Lower leg skin (tissue), 4 donors: ENCODE results near the gene TMEM213. TPM values are rescaled to one million over a fixed set of nuclear protein-coding genes. Genes with fewer than 3 reads are reported as not detected.

ENCODE experiments used
- DNase-seq, 2 donors: peaks; one replicate each; pipeline ENCODE4 v3.0.0-alpha.2; 2019; ENCODE audit warnings: low spot score in 2 of 2
- H3K4me3 ChIP-seq: fragments of 200-600 bp; sonication (generic); 2 replicates; pipeline ENCODE4 v1.5.1; 2017; ENCODE audit warnings: mild to moderate bottlenecking, low read depth; ENCODE audit not compliant: poor library complexity, severe bottlenecking
- POLR2A ChIP-seq, 2 donors: fragments of 450-650 bp; IDR thresholded peaks; one replicate each; pipeline ENCODE4 v1.6.1; 2016 to 2017; ENCODE audit warnings: antibody characterized with exemption in 2 of 2, mild to moderate bottlenecking in 1 of 2, moderate library complexity in 1 of 2
- WGBS, 2 donors: methylation state at CpG; one replicate each; pipeline ENCODE4 v1.1.5; 2018; 5-methylcytosine and 5-hydroxymethylcytosine counted together
- intact Hi-C: fragments of 100-400 bp; cut with DNase I; formaldehyde crosslinking; loops from one replicate; pipeline ENCODE4 v1.15.0; 2023; ENCODE audit warnings: low total_unique reads
- total RNA-seq, 4 donors: library from RNA; depleted of rRNA; stranded (reverse); fragments of >200 nt; gene quantifications; one replicate each; pipeline ENCODE4 v1.1.0, GENCODE V29; 2016
- TF ChIP-seq, protein P1 (sequence below), 3 donors: fragments of 450-650 bp; IDR thresholded peaks; one replicate each; pipeline ENCODE4 v1.5.1; 2016; ENCODE audit warnings: antibody characterized with exemption in 3 of 3, mild to moderate bottlenecking in 3 of 3, moderate library complexity in 2 of 3

Gene TMEM213
- total RNA-seq, 4 donors from 2014 or later, result 2.5 to 13.3 (median 6.5) TPM

- peak; percentile 46 to 88 for DNase-seq
- 42 to 53% methylated on average over 13 of the region's 13 CpGs for WGBS, 2 donors
- no peak overlapping the region for H3K4me3 ChIP-seq
- intact Hi-C loops, result no loop called here
- TF ChIP-seq, protein P1, sequence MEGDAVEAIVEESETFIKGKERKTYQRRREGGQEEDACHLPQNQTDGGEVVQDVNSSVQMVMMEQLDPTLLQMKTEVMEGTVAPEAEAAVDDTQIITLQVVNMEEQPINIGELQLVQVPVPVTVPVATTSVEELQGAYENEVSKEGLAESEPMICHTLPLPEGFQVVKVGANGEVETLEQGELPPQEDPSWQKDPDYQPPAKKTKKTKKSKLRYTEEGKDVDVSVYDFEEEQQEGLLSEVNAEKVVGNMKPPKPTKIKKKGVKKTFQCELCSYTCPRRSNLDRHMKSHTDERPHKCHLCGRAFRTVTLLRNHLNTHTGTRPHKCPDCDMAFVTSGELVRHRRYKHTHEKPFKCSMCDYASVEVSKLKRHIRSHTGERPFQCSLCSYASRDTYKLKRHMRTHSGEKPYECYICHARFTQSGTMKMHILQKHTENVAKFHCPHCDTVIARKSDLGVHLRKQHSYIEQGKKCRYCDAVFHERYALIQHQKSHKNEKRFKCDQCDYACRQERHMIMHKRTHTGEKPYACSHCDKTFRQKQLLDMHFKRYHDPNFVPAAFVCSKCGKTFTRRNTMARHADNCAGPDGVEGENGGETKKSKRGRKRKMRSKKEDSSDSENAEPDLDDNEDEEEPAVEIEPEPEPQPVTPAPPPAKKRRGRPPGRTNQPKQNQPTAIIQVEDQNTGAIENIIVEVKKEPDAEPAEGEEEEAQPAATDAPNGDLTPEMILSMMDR (IDR thresholded peaks at IDR 0.05), result no peak
- no peak for TF ChIP-seq POLR2A (IDR thresholded peaks at IDR 0.05)
These were observed 83.2 kb downstream of the TMEM213 start for GRCh38 chr7:138880881-138881578.

DNA sequence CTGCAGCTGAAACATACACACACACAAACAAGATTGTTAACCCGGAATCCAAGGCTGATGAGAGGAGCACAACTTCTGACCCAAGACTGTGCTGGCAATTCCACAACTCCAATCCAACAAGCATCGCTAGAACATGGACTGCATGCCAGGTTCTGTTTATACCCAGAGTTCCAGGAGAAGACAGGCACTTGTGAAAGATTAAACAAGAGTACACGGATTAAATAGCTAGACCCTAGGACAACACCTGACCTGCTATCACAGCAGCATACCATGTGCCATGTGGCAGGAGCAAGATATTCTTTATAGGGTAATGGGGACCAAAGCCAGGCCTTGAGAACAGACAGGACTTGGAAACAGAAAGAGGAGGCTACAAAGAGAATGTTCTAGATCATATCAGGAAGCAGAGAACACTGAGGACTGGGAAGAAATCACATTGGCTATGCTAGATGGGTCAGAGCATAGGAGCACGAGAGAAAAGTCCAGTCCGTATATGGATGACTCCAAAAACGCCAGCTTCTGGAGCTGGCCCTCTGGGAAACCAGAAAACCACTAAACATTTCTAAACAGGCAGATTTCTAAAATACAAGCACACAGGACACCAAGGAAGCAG, 83.9 kb downstream of the TMEM213 start:
- WGBS, 2 donors, result 50 to 52% methylated on average over 6 of the region's 6 CpGs
- no peak overlapping the region for H3K4me3 ChIP-seq
- intact Hi-C loops, result no loop called here
- no peak for DNase-seq
- TF ChIP-seq POLR2A (IDR thresholded peaks at IDR 0.05), result no peak
- TF ChIP-seq, protein P1 (IDR thresholded peaks at IDR 0.05), result no peak

DNA sequence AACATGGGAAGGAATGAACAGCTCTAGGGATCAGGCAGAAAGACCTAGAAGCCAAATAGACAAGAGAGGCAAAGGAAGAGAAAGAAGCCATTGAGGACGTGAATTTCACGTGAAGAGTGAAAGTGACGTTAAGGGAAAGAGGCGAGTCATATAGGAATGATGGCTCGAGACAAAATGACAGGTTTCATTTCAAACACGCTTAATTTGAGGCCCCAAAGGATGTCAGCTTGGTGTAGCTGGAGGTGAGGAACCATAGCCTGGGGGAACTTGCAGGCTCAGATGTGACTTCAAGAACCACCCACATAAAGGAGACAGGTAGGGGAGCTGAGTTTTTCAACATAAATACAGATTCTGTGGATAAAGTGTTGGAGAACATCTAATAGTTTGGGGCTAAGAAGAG, 84.5 kb downstream of the TMEM213 start:
- WGBS, 2 donors, result 79 to 83% methylated on average over 6 of the region's 6 CpGs
- TF ChIP-seq POLR2A (IDR thresholded peaks at IDR 0.05), result no peak
- TF ChIP-seq, protein P1 (IDR thresholded peaks at IDR 0.05), result no peak
- no peak for DNase-seq
- intact Hi-C loops, result no loop called here
- H3K4me3 ChIP-seq, result no peak overlapping the region

GRCh38 chr7:138885383-138886147, 87.8 kb downstream of the TMEM213 start:
- WGBS, 2 donors, result 90 to 92% methylated on average over 13 of the region's 13 CpGs
- intact Hi-C loops, result no loop called here
- TF ChIP-seq POLR2A (IDR thresholded peaks at IDR 0.05), result no peak
- TF ChIP-seq, protein P1 (IDR thresholded peaks at IDR 0.05), result no peak
- H3K4me3 ChIP-seq, result no peak overlapping the region
- no peak for DNase-seq

DNA sequence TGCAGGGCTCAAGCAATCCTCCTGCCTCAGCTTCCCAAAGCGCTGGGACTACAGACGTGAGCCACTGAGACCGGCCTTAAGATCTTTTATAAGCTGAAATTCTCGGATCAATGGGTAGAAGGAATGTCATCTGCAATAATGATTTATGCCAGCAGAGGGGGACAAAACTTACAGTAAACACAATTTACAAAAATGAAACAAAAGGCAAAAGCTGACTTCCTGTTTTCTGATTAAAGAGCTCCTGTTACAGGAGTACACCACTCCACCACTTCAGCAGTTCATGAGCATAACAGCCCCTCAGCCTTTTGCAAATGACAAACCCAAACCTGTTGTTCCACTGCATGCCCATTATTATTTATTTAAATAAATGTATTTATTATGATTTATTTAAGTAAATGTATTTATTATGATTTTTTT, 88.7 kb downstream of the TMEM213 start:
- 35 to 51% methylated on average over 4 of the region's 4 CpGs for WGBS, 2 donors
- H3K4me3 ChIP-seq, result no peak overlapping the region
- peak in 1 of 2 donors; percentile 58 for DNase-seq
- intact Hi-C loops, result no loop called here
- TF ChIP-seq, protein P1 (IDR thresholded peaks at IDR 0.05), result no peak
- TF ChIP-seq POLR2A (IDR thresholded peaks at IDR 0.05), result no peak
